T1000 (cell line): ENCODE measurements around the gene TDRD10.

Experiments used
- DNase-seq: peaks from one replicate; lab custom pipeline; 2025; ENCODE audit warnings: mixed read lengths; lab: John Stamatoyannopoulos, UW

TDRD10 gene

DNA sequence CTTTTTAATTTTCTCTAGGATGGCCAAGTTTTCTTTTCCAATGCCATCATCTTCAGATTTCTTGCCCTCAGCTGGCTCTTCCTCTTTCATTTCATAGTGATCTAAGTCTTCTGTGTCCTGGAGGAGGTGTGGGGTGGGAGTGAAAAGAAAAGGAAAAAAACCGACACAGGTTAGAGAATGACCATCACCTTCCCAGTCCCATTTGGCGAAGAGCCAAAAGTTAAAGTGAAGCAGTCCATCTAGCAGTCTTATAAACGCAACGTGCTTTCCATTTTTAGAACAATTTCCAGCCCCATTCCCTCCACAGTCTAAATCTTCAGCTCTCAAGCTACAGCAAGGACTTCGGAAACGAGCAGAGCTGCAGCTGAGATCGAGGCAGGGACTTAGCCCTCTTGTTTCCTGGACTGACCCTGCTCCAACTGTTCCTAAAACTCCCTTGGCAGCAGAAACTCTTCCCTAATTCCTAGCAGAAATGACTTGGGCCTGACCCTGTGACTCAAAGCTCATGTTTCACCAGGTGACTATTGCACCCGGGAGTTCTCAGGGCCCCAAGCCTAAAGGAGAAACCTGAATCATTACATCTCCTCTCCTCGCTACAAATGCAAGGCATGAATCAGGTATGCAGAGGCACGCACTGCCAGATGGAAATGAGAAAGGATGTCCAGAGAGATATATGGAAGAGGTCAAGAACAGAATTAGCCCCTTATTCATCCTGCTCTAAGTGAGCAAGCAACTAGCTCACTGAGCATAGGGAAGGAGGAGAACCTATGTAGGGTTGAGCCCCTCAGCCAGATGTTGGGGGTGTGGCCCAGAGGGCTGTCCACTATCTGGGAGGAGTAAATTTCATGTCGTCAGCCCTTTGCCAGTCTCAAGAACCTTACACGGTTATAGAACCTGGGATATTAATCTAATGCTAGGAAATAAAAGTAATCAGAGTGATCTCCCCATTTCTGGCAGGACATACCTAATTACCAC lies 51.3 kb downstream of the TDRD10 start:
- no peak for DNase-seq

DNA sequence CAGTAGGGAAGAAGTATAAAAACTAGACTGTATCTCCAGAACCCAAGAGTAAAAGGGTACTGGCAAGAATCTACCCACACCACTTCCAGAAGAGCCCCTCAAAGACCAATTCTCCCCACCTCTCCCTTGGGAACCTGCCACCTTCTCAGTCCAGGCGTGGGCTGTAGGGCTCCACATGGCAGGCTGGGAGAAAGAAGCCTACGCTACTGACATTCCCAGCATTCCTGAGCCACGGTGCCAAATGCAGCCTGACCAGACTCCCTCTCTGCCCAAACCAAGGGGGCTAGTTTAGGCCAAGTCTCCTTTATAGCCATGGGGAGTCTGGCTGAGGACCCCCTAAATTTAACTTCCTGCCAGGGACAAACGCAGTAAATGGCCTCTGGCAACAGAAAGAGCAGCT lies 54.4 kb downstream of the TDRD10 start:
- no peak for DNase-seq

GRCh38 chr1:154557248-154557938 lies 55.4 kb downstream of the TDRD10 start:
- DNase-seq, result no peak

- DNase-seq, result no peak
These were observed 56.1 kb downstream of the TDRD10 start, which contains the start of gene UBE2Q1 for GRCh38 chr1:154557939-154558719. TSS of gene UBE2Q1 (minus strand) at chr1:154558662. CDS start at chr1:154558553, 109 bp downstream.

DNA sequence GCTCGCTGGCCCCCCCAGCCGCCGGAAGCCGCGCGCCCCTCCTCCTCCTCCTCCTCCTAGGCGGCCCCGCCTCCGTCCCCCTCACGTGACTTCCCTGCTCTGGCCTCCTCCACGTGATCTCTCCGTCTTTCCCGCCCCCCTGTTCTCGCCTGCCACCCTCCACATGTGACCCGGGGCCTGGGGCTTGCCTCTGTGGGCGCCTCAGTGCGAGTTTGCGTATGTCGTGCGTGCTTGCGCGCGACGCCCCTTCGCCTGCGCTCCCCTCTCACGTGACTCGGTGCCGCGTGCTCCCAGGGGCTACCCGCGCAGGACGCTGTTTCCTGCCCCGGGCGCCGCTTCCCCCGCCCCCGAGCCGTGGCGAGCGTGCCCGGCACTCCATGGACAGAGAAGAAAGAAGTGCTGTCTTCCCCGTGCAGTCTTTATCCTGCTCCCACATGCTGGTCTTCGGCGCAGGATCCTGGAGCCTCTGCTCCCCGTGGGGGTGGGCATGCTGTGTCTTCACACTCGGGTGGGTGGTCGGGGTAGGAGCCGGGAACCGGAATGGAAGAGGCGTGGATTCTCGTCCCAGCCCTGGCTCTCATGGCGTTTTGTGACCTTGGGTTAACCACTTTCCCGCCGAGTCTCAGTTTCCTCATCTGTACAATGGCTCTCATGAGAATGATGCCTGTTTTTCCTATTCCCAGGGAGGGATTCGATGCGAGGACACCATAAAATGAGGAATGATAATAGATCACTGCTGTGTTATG lies 56.9 kb downstream of the TDRD10 start:
- peak; percentile 94 for DNase-seq

- DNase-seq, result peak; percentile 72
These were observed 57.5 kb downstream of the TDRD10 start for GRCh38 chr1:154559466-154560044.

GRCh38 chr1:154565876-154566275 lies 63.9 kb downstream of the TDRD10 start:
- DNase-seq, result no peak

DNA sequence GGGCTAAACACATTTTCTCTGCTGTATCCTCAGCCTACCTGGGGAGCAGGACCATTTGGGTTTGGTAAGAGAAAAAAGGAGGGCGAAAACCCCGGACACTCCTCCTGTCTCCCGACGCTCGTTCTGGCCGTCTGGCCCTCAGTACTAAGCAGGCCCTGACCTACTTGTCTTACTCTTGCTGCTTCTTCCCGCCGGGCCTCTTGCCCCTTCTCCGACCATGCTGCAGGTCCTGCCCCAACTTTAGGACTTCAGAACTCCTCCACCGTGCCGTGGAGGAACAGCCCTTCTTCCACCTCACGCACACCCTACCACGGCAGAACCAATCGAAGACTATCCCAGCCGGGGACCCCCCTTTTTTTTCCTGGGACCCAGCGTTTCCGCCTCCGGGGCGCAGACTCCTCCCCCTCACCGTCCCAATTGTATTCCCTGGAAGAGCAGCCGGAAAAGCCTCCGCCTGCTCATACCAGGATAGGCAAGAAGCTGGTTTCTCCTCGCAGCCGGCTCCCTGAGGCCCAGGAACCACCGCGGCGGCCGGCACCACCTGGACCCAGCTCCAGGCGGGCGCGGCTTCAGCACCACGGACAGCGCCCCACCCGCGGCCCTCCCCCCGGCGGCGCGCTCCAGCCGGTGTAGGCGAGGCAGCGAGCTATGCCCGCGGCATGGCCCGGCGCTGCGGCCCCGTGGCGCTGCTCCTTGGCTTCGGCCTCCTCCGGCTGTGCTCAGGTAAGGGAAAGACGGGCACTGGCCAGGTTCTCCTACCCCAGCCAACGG lies 65.6 kb downstream of the TDRD10 start, which contains the start of gene CHRNB2:
CHRNB2 (plus strand) TSS at position 393 of the 771 bp plus-strand sequence; CDS start at position 660, 267 bp downstream.
- DNase-seq, result peak; percentile 50

GRCh38 chr1:154568157-154568815 lies 66.3 kb downstream of the TDRD10 start:
- peak; percentile 7 for DNase-seq

DNA sequence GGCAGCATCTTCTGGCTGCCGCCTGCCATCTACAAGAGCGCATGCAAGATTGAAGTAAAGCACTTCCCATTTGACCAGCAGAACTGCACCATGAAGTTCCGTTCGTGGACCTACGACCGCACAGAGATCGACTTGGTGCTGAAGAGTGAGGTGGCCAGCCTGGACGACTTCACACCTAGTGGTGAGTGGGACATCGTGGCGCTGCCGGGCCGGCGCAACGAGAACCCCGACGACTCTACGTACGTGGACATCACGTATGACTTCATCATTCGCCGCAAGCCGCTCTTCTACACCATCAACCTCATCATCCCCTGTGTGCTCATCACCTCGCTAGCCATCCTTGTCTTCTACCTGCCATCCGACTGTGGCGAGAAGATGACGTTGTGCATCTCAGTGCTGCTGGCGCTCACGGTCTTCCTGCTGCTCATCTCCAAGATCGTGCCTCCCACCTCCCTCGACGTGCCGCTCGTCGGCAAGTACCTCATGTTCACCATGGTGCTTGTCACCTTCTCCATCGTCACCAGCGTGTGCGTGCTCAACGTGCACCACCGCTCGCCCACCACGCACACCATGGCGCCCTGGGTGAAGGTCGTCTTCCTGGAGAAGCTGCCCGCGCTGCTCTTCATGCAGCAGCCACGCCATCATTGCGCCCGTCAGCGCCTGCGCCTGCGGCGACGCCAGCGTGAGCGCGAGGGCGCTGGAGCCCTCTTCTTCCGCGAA lies 69.4 kb downstream of the TDRD10 start:
- no peak for DNase-seq

- no peak for DNase-seq
These were observed 69.9 kb downstream of the TDRD10 start for GRCh38 chr1:154571964-154572288.

GRCh38 chr1:154572468-154573167 lies 70.6 kb downstream of the TDRD10 start:
- no peak for DNase-seq

GRCh38 chr1:154573168-154573510 lies 71.1 kb downstream of the TDRD10 start:
- no peak for DNase-seq

DNA sequence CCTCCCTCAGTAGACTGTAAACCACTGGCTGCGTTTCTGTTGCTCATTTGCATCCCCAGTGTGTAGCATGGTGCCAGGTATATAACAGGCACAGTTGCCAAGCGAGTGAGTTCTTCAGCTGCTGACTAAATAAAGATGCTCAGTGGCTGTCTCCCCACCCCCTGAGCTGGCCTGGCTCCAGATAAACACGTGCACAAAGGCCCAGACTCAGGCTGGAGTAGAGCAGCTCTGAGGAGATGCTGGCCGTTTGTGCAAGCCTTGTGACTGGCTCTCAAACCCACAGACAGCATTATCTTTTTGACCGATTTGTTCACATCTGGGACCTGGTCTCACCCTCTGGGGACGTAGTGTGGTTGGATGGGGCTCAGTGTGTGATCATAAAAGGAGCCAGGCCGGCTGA lies 72.7 kb downstream of the TDRD10 start:
- DNase-seq, result no peak

GRCh38 chr1:154575147-154575927 lies 73.3 kb downstream of the TDRD10 start:
- no peak for DNase-seq

GRCh38 chr1:154575951-154576566 lies 74.0 kb downstream of the TDRD10 start:
- DNase-seq, result no peak

GRCh38 chr1:154577346-154578057 lies 75.5 kb downstream of the TDRD10 start:
- DNase-seq, result no peak
